ENCODE data around the gene RBM19. TPM values are rescaled to one million over a fixed set of nuclear protein-coding genes. Genes with fewer than 3 reads are reported as not detected.

Gene RBM19
- total RNA-seq, 1 donor from 2014 or later: 16.8 TPM

DNA sequence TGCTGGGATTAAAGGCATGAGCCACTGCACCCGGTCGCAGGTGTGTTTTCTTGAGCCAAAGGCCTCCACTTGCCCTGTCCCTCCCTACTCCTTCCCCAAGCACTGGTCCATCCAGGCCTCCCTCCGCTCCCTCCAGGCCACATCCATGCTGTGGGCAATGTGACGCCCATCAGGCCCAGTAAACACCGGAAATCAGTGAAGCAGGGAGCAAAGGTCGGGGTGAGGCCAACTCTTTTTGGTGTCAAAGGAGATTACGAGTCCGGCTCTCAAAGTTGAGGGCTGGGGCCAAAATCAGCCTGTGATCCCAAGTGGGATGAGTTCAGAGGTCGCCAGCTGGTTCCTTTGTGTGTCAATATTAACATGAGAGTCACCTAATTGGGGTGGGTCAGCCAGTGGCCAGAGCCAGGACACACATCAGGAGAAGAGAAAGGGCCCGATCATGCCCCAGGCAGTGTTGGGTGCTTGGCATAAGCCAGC is 195.7 kb downstream of the RBM19 start:
- DNase-seq: no peak

DNA sequence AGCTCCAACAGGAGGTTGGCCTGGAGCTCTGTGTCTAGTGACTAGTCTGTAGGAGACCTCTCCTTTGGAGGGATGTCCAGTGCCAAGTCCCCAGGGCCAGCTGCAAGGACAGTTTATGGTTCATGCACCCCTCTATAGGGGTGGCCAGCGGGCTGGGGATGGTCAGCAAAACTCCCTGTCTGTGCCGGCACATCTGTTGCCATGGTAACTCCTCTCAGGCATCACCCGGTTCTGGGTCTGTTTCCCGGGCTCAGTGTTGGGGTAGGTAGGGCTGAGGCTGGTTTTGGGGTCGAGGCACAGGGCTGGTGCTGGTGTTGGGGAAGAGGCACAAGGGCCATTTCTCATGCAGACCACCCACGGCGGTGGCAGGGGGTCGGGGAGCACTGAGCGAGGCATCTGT is 196.8 kb downstream of the RBM19 start:
- no peak for DNase-seq

DNA sequence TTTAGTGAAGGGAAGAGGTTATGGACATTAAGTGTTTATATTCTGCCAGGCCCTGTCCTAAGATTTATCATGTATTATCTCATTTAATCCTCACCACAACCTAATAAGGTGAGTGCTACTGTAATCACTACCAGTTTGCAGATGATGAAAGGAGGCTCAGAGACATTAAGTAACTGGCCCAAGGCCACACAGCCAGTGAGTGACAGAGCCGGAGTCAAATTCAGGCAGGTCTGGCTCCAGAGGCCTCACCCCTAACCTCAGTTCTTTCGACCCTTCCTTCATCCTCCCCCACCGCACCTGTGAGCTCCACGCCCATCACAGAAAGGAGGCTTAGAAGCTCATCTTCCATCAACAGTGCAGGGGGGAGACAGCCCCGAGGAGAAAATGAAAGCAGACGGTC is 197.3 kb downstream of the RBM19 start:
- DNase-seq: no peak

DNA sequence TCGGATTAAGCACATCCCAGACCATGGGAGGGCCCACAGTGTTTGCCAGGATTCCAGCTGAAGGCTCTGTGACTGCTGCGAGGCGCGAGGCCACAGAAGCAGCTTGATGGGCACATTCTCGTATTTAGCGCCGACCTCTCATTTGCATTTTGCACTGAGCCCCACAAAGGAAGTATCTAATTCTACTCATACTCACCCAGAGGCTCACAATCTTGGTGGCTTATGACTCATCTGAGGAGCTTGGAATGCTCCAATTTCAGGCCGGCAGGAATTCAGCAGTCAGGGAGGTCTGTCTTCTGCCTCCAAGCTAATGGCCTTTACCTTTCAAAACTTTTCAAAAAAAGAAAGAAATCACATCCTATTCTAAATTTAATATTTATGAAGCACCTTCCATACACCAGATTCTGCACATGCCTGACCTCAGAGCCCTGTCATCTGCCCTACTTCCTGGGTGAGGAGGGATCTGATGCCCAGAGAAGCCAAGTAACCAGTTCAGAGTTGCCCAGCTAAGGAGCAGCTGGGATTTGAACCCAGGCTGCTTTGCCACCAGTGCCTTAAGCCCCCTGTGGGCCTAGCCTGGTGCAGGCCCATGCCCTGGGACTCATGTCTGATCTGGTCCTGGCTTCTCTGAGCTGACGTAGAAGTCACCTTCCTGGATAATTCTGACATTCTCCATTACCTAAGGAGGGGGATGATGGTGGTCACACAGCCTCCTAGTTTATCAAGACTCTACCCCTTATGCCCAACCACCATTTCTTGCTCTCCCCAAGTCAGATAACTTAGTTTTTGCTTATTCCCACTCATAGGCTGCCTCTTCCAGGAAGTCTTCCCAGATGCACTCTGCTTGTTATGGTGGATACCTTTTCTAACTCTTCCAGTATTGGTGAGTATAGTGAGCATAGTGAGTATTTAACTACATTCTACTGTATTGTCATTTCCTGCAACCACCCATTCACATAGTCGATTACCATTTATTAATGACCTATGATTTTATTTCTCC is 198.9 kb downstream of the RBM19 start:
- DNase-seq: no peak

Small RNA genes within 50 kb of the gene (small RNA-seq; reads per million reads assigned to genes)
- not detected for gene DYNLL1P4 (ENCODE audit: low replicate concordance)
